SK-N-MC (cell line): ENCODE measurements around the gene YBX3.

Source experiments
- DNase-seq: peaks from one replicate; pipeline ENCODE4 v3.0.0-alpha.2; 2011; ENCODE audit warnings: low read depth, low spot score
- H3K27ac ChIP-seq: fragments of 200-600 bp; sonication (generic); 2 replicates; pipeline ENCODE4 v1.5.1; 2016; ENCODE audit warnings: mixed run types
- H3K36me3 ChIP-seq: fragments of 200-600 bp; sonication (generic); 2 replicates; pipeline ENCODE4 v1.6.1; 2017; ENCODE audit warnings: antibody characterized with exemption, low read length, mixed read lengths; ENCODE audit not compliant: insufficient read depth
- H3K4me3 ChIP-seq: fragments of 200-600 bp; sonication (generic); 2 replicates; pipeline ENCODE4 v1.5.1; 2016
- H3K9ac ChIP-seq: fragments of 200-600 bp; sonication (generic); 2 replicates; pipeline ENCODE4 v1.8.0; 2017; ENCODE audit warnings: mixed run types, mixed read lengths; ENCODE audit not compliant: insufficient read length
- H3K9me3 ChIP-seq: fragments of 200-600 bp; sonication (generic); 2 replicates; pipeline ENCODE4 v1.6.1; 2017; ENCODE audit warnings: low read depth, mild to moderate bottlenecking, antibody characterized with exemption, low read length, moderate library complexity, mixed read lengths
- EZH2 ChIP-seq: fragments of 200-600 bp; sonication (generic); IDR thresholded peaks from one replicate; pipeline ENCODE4 v1.6.1; 2017; ENCODE audit warnings: antibody characterized with exemption
- FOXP2 ChIP-seq: optimal IDR thresholded peaks from 2 replicates; pipeline ENCODE3; 2011; ENCODE audit warnings: mild to moderate bottlenecking, moderate library complexity; ENCODE audit not compliant: insufficient read depth; ENCODE audit errors: extremely low read length, control extremely low read depth
- POLR2AphosphoS5 ChIP-seq: IDR thresholded peaks from 2 replicates; pipeline ENCODE4 v1.6.1; 2012; ENCODE audit warnings: mild to moderate bottlenecking, low read depth, low read length, borderline replicate concordance

Gene YBX3

GRCh38 chr12:10728091-10728490 lies 5.0 kb upstream of the YBX3 start:
- Histone ChIP-seq H3K27ac (no peak overlapping the region), H3K9ac (no peak overlapping the region), H3K36me3 (no peaks in the 10 kb centered on the region), H3K4me3 (no peak overlapping the region), H3K9me3 (no peaks in the 10 kb centered on the region)
- no peak for DNase-seq
- TF ChIP-seq EZH2 (no peak), POLR2AphosphoS5 (no peak), FOXP2 (no peak)

GRCh38 chr12:10726945-10727344 lies 3.8 kb upstream of the YBX3 start:
- Histone ChIP-seq H3K4me3 (no peak overlapping the region), H3K27ac (no peak overlapping the region), H3K9ac (no peak overlapping the region), H3K36me3 (no peaks in the 10 kb centered on the region), H3K9me3 (no peaks in the 10 kb centered on the region)
- TF ChIP-seq EZH2, result no peak
- no peak for TF ChIP-seq POLR2AphosphoS5
- no peak for TF ChIP-seq FOXP2
- no peak for DNase-seq

GRCh38 chr12:10725003-10725402 lies 1.9 kb upstream of the YBX3 start:
- Histone ChIP-seq H3K9ac (no peak overlapping the region), H3K36me3 (no peaks in the 10 kb centered on the region; the same call in 1 of the 2 replicates), H3K9me3 (no peaks in the 10 kb centered on the region), H3K4me3 (no peak overlapping the region), H3K27ac (no peak overlapping the region)
- DNase-seq, result no peak
- TF ChIP-seq FOXP2 (no peak), POLR2AphosphoS5 (no peak), EZH2 (no peak)

- Histone ChIP-seq H3K27ac (peak overlapping the region; percentile 44; the same call in 1 of the 2 replicates), H3K9ac (peak overlapping the region; percentile 87), H3K36me3 (peaks cover 14% of the 10 kb centered on the region), H3K9me3 (no peaks in the 10 kb centered on the region), H3K4me3 (peak overlapping the region; percentile 98)
- TF ChIP-seq POLR2AphosphoS5 (no peak), FOXP2 (no peak), EZH2 (no peak)
- DNase-seq, result no peak
Measured at GRCh38 chr12:10722502-10722904, 620 bp downstream of the YBX3 start.

GRCh38 chr12:10721651-10722501 lies 1.2 kb downstream of the YBX3 start:
- Histone ChIP-seq H3K4me3 (peak overlapping the region; percentile 98), H3K9ac (peak overlapping the region; percentile 87), H3K9me3 (no peaks in the 10 kb centered on the region), H3K36me3 (peaks cover 21% of the 10 kb centered on the region), H3K27ac (peak overlapping the region; percentile 44; the same call in 1 of the 2 replicates)
- peak; percentile 47 for DNase-seq
- TF ChIP-seq POLR2AphosphoS5 (peak; percentile 67), EZH2 (no peak)

GRCh38 chr12:10720974-10721650 lies 2.0 kb downstream of the YBX3 start:
- no peak for DNase-seq
- Histone ChIP-seq H3K9me3 (no peaks in the 10 kb centered on the region), H3K36me3 (peaks cover 28% of the 10 kb centered on the region), H3K27ac (peak overlapping the region; percentile 3; the same call in 1 of the 2 replicates), H3K9ac (peak overlapping the region; percentile 87), H3K4me3 (peak overlapping the region; percentile 98)
- no peak for TF ChIP-seq EZH2
- no peak for TF ChIP-seq FOXP2
- no peak for TF ChIP-seq POLR2AphosphoS5

GRCh38 chr12:10719482-10719881 lies 3.6 kb downstream of the YBX3 start:
- Histone ChIP-seq H3K9ac (peak overlapping the region; percentile 26), H3K27ac (no peak overlapping the region), H3K9me3 (no peaks in the 10 kb centered on the region), H3K4me3 (peak overlapping the region; percentile 98), H3K36me3 (peaks cover 43% of the 10 kb centered on the region)
- DNase-seq, result no peak
- TF ChIP-seq EZH2, result no peak
- no peak for TF ChIP-seq FOXP2
- TF ChIP-seq POLR2AphosphoS5, result no peak

GRCh38 chr12:10718279-10718821 lies 4.8 kb downstream of the YBX3 start:
- TF ChIP-seq POLR2AphosphoS5 (no peak), EZH2 (no peak), FOXP2 (no peak)

More at GRCh38 chr12:10718279-10718821, 4.8 kb downstream of the YBX3 start:
- no peak overlapping the region for H3K27ac ChIP-seq
- no peaks in the 10 kb centered on the region for H3K9me3 ChIP-seq
- H3K36me3 ChIP-seq, result peaks cover 54% of the 10 kb centered on the region
- DNase-seq, result no peak
- H3K9ac ChIP-seq, result no peak overlapping the region
- no peak overlapping the region for H3K4me3 ChIP-seq
